ENCODE measurements around the gene DOK1.
A peak's percentile ranks its signal among the peaks of the same experiment; 100 is the strongest.

The DOK1 gene

GRCh38 chr2:74525717-74526648 is 28.5 kb upstream of the DOK1 start, which contains the start of gene DQX1:
Gene DQX1 (minus strand): TSS chr2:74526231. CDS start chr2:74525729, 502 bp downstream.
- DNase-seq: no peak

DNA sequence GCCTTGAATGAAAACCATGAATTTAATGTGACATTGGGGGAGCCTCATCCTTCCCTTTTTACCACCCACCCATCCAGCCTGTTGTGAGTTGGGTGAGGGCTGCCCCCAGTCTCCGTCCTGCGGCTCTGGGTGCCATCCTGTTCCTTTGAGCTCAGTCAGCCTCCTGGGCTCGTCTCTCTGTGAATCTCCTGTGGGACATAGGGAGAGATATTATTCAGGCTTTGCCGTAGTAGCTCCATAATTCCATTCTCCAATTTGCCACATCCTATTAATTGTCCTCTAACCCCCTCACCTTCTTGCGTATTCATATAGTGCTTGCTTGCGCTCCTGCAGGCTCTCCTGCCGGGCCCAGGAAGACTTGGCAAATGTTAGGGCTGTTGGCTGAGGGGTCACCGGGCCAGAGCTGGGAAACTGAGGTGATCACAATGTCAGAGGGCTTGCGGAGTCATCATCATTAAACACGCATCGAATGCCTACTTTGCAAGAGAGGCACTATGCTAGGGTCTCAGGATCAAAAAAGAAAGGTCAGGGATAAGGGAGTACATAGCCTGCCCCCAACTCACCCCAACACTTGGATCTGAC is 27.8 kb upstream of the DOK1 start:
- DNase-seq: no peak

- DNase-seq: no peak
These were observed 26.8 kb upstream of the DOK1 start for GRCh38 chr2:74527741-74528140.

GRCh38 chr2:74528600-74529356 is 25.7 kb upstream of the DOK1 start:
- no peak for DNase-seq

DNA sequence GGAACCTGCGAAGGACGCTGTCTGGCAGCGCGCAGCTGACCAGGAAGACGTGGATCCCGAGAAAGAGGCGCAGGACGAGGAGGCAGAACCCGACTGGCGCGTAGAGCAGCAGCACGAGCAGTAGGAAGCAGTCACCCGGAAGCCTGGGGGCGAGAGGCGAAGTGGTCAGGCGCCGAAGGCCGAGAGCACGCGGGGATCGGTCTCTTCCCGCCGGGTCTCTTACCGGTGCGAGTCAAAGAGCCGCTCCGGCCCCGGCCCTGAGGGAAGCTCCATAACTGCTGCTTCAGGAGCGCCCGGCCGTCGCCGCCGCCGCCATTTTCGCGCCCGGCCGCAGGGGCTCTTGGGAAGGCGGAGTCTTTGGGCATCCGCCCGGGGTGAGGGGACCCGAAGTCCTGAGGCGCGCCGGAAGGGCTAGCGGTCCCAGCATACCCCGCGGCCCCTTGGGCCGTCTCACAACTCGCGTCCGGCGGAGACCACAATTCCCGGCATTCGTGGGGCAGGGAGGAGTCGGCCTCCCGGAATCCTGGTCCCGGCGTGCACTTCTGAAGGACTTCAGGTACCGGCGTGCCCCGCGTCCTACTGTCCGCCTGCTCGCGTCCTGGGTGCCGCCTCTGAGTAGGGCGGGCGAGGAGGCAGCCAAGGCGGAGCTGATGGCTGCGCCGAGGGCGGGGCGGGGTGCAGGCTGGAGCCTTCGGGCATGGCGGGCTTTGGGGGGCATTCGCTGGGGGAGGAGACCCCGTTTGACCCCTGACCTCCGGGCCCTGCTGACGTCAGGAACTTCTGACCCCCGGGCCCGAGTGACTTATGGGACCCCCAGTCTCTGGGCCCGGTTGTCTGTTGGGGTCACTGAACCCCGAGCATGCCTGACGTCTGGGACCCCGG is 24.9 kb upstream of the DOK1 start, which contains the start of the genes AUP1 and HTRA2:
TSS of gene AUP1 (minus strand) at position 350 of the 882 bp plus-strand sequence. CDS start at position 273, 77 bp downstream.
TSS of gene HTRA2 (plus strand) at position 577 of the 882 bp plus-strand sequence. CDS start at position 651, 74 bp downstream.
- peak; percentile 97 for DNase-seq

GRCh38 chr2:74530239-74531187 is 24.0 kb upstream of the DOK1 start:
- peak; percentile 65 for DNase-seq

DNA sequence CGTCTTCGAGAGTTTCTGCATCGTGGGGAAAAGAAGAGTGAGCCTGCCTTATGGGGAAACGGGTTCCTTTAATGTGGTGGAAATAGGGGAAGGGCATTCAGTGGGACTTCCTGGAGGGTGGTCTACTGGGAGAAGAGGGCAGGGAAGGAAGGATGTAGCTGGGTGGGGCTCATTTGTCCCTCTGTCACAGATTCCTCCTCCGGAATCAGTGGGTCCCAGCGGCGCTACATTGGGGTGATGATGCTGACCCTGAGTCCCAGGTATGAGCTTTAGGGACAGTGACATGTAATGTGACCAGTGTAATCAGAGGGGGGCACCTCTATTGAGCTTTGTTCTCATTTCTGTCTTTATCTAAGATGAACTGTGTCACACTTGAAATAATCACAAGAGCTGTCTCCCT is 22.9 kb upstream of the DOK1 start:
- DNase-seq: no peak

DNA sequence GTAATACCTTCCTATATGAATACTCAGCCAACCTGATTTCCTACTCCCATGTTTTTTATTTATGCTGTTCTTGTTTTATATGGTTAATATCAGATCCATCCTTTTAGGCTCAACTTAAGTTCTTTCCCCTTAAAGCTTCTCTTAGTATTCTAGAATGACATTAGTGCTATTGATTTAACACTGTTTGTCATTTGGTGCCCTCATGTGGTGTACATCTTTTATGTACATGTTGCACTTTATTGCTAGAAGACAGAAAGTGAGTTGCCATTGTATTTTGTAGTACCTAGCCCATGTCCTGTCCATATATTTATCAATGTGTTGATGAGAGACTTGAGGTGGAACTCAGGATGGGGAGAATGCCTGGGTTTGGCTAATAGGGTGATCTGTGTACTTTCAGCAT is 22.3 kb upstream of the DOK1 start:
- DNase-seq: no peak

- no peak for DNase-seq
These were observed 21.1 kb upstream of the DOK1 start for GRCh38 chr2:74533464-74533863.

DNA sequence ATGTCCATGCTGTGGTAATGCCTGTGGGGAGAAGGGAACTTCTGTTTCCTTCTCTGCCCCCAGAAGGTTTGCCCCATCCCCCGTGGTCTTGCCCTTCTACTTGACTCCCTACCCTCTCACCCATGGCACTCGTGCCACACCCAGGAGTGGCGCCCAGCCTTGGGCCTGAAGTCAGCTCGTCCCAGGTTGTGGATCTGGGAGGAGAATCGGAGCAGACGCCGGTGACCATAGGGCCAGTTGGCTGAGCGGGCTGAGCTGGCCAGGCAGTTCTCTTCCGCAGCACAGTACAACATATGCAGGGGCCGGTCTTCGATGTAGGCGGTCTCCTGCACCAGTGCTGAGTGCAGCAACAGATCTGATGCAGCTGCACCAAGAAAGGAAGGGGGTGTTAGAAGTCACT is 20.1 kb upstream of the DOK1 start:
- DNase-seq: no peak

DNA sequence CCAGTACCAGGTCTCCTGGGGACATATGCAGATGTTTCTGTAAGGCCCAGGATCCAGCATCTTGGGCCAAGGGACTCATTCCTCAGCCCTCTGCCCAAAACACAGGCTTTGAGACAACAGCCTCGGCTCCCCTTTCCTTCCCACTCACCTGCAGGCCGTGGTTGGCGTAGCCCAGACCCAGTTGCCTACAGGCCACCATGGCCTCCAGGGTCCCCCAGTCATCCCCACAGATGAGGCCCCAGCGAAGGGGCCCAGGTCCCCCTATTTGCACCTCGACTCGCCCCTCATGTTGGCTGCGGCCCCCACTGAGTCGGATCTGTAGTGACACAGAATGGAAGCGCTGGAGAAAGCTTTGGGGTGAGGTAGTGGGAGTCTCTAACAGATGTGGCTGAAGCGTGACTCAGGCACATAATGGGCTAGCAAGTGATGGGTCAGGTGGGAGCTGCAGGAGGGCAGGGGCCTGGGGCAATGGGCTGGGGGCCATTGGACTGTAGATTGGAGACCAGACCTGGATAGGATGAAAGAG is 19.0 kb upstream of the DOK1 start:
- DNase-seq: no peak

- DNase-seq: no peak
These were observed 18.2 kb upstream of the DOK1 start for GRCh38 chr2:74536166-74536950.

DNA sequence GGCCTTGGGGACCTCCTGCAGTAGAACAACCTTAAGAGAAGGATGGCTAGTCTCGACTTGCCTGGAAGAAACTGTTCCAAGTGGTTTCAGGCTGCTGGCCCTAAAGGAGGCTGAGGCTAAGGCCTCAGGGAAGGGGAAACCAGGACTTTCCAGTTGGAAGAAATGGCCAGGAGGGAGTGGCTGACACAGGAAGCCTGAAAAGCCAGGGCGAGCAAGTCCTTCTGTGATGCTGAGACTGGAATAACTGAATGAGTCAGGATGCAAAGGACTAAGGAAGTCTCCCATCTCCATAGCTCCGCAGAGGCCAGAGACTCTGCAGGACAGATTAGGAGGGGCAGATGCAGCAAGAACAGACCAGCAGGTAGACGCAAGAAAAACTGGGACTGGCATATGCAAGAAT is 17.4 kb upstream of the DOK1 start:
- no peak for DNase-seq

- no peak for DNase-seq
These were observed 15.6 kb upstream of the DOK1 start for GRCh38 chr2:74538881-74539339.

- DNase-seq: no peak
These were observed 14.2 kb upstream of the DOK1 start for GRCh38 chr2:74540291-74540690.

DNA sequence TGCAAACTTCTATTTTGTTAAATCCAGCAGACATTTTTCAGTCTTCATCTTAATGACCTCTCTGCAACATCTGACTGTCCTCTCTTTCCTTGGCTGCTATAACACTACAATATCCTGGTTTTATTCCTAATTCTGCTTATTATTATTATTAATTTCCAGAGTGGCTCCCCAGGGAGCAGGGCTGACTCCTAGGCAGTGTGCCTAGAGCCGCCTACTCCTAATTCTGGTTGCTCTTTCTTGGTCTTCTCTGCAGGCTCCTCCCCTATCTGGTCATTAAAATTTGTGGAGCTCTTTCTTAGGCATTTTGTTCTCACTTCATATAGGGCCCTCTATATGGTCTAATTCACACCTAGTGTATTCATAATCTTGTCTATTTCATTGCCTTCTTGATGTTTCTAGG is 11.5 kb upstream of the DOK1 start:
- DNase-seq: no peak

DNA sequence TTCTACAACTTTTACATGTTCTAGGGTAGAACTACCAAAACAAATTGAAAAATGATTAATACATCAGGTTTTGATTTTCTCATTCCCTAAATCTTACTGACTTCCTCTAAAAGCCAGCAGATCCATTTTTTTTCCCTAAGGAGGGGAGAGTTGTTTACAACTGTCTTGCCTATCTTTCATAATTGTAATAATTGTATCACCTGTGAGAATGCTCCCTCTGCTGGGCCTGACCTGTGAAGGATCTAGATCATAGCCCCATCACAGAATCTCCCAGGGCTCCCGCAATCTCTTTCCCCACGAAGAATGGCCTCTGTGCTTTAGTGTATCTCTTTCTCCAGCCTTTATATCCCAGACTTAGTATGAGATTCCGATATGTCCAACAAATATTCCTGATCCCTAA is 9.9 kb upstream of the DOK1 start:
- DNase-seq: no peak

DNA sequence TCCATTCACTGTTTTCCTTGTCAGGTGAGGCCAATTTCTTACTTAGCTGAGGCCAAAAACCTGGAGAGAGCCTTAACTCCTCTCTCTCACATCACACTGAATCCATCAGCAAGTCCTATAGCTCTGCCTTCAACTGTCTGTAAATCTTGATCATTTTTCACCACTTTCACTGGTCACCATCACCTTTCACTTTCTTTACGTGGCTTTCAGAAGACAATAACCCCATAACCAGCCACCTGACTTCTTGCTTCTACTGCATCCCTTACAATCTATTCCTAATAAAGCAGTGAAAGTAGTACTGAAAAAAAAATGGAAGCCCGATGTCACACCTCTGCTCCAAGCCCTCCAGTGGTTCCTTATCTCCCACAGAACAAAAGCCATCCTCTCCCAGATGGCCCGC is 8.5 kb upstream of the DOK1 start:
- DNase-seq: no peak

DNA sequence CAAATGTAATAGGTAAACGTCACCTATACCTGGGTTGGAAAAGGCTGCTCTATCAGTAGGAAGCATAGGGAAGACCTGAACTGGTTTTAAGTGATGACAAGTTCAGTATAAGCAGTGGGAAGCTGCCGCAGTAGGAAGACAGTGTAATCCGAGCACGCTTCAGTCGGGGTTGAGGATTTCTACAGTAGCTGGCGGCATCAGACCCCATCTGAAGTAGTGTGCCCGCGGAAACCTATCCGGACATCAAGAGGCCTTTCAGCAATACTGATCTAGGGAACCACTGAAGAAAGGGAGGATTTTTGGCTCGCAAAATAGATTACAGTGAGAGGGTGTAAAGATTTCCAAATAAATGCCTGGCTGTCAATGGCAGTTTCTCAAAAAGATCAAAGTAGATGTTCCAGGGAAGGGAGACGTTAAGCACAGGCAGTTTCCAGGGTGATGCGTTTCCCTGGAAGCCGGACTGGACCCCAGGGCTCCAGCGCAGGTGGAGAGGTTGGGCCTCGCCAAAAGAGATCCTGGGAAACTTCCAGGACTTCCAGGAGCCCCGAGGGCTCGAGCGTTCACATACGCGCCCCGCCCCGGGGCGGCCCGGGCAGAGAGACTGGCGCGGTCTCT is 6.1 kb upstream of the DOK1 start:
- DNase-seq: no peak
